Colon (tissue), 2 donors: ENCODE measurements around the gene USP50.
"Not testable (repeated sequence)": the region's sequence is repeated elsewhere in the genome, so short reads cannot be mapped to it uniquely, and the experiment has no call there.

Experiments used
- FAIRE-seq: peaks from 2 replicates; lab custom pipeline; 2012; peaks lifted over from hg19 to GRCh38; lab: Jason Lieb, UNC
- donor health status: control.
- donor health status: control.

The USP50 gene

GRCh38 chr15:50503144-50503543, 43.3 kb downstream of the USP50 start:
- FAIRE-seq: no peak

DNA sequence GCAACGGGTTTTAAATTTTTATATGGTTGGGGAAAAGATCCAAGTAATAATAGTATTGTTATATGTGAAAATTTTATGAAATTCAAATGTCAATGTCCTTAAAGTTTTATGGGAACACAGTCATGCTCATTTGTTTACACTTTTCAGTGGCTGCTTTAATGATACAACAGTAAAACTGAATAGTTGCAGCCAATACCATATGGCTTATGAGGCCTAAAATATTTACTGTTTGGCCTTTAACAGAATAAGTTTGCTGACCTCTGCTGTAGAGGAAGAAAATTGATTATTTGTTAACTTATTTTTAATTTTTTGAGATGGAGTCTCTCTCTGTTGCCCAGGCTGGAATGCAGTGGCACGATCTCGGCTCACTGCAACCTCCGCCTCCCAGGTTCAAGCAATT, 44.7 kb downstream of the USP50 start:
- no peak for FAIRE-seq

DNA sequence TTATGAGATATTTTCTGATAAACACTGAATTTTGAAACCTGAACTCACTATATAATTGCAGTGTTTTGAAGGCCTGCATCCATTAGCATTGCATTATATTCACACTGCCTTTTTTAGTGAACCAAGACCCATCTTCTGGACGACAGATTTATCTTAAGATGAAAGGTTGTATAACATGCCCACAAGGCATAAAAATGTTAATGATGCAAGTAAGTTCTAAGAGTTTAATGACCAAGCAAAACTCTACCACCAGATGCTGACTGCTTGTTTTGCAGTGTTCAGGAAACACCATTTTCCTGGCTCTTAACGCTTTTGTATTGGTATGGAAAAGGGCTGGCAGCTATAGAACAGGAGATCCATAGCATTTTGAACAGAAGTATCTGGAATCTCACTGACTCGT, 46.1 kb downstream of the USP50 start:
- FAIRE-seq: no peak

GRCh38 chr15:50496692-50497091, 49.8 kb downstream of the USP50 start:
- no peak for FAIRE-seq

GRCh38 chr15:50494547-50494946, 51.9 kb downstream of the USP50 start:
- not testable (repeated sequence) for FAIRE-seq

DNA sequence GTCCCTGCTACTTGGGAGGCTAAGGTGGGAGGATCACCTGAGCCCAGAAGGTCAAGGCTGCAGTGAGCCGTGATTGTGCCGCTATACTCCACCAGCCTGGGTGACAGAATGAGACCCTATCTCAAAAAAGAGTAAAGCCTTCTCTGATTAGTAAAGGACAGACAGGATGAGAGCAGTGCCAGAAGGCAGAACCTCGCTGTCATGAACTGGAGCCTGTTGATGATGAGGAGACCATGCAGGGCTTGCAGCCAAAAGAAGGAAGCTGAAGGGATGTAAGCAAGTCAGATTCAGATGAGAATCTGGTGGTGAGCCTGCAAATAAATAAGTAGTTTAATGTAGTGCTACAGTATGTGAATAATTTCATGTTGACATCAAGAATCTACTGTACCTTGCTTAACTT, 52.8 kb downstream of the USP50 start:
- FAIRE-seq: no peak

GRCh38 chr15:50487287-50487686, 59.2 kb downstream of the USP50 start:
- FAIRE-seq: no peak

DNA sequence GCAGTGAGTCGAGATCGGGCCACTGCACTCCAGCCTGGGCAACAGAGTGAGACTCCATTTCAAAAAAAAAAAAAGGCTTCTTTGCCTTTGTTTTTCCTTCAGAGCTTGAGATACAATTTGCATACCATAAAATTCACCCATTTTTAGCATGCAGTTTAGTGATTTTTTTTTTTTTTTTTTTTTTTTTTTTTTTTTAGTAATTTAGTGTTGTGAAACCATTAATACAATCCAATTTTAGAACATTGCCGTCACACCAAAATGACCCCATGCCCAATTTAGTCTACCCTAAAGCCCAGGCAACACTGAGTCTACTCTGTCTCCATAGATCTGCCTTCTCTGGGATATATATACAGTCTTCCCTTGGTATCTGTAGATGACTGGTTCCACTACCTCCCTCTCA, 61.1 kb downstream of the USP50 start:
- FAIRE-seq: no peak

- FAIRE-seq: no peak
These were observed 61.7 kb downstream of the USP50 start for GRCh38 chr15:50484781-50485180.

- no peak for FAIRE-seq
These were observed 70.3 kb downstream of the USP50 start for GRCh38 chr15:50476143-50476542.

DNA sequence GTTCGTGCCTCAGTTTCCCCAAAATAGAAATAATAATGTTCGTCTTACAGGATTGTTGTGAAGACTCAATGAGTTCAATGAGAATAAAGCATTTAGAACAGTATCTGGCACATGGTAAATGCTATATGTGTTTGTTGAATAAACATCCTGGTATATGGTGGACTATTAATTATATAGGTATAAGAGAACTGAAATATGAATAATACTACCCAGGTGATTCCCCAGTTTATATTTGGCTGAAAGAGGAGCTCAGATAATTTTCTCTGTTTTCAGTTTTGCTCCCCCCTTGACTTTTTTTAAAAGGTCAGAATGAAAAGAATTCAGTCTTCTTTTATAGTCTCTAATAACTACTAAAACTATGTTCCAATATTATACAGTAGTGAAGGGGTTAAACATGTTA, 75.4 kb downstream of the USP50 start:
- no peak for FAIRE-seq

GRCh38 chr15:50463423-50464358, 82.8 kb downstream of the USP50 start:
- no peak for FAIRE-seq

- FAIRE-seq: no peak
These were observed 87.9 kb downstream of the USP50 start for GRCh38 chr15:50458348-50459112.

- FAIRE-seq: no peak
These were observed 93.5 kb downstream of the USP50 start for GRCh38 chr15:50452927-50453326.
